WI38 (cell line): Measurements from ENCODE around the gene ACIN1.
"Not testable (repeated sequence)": the region's sequence is repeated elsewhere in the genome, so short reads cannot be mapped to it uniquely, and the experiment has no call there.

Source experiments
- H3K4me3 ChIP-seq: 2 replicates; pipeline ENCODE4 v1.5.1; 2011; ENCODE audit warnings: low read depth, mild to moderate bottlenecking, control low read depth, low read length
- CTCF ChIP-seq: IDR thresholded peaks from 2 replicates; pipeline ENCODE4 v1.5.1; 2012; ENCODE audit warnings: low read depth, mild to moderate bottlenecking, control low read depth, low read length

ACIN1 gene

GRCh38 chr14:23021889-23022442 lies 73.0 kb downstream of the ACIN1 start:
- no peak for TF ChIP-seq CTCF
- no peak overlapping the region for H3K4me3 ChIP-seq

- H3K4me3 ChIP-seq = no peak overlapping the region
- TF ChIP-seq CTCF = no peak
These were observed 73.5 kb downstream of the ACIN1 start for GRCh38 chr14:23021434-23021833.

GRCh38 chr14:23020143-23021128 lies 74.5 kb downstream of the ACIN1 start:
- no peak for TF ChIP-seq CTCF

GRCh38 chr14:23018107-23018506 lies 76.8 kb downstream of the ACIN1 start:
- H3K4me3 ChIP-seq = no peak overlapping the region
- TF ChIP-seq CTCF = no peak

More at GRCh38 chr14:23020143-23021128, 74.5 kb downstream of the ACIN1 start:
- H3K4me3 ChIP-seq = no peak overlapping the region

- H3K4me3 ChIP-seq = no peak overlapping the region
- TF ChIP-seq CTCF = no peak
These were observed 77.8 kb downstream of the ACIN1 start for GRCh38 chr14:23017091-23017490.

GRCh38 chr14:23015618-23016017 lies 79.3 kb downstream of the ACIN1 start:
- TF ChIP-seq CTCF = no peak

GRCh38 chr14:23013749-23014054 lies 81.2 kb downstream of the ACIN1 start:
- not testable (repeated sequence) for H3K4me3 ChIP-seq

More at GRCh38 chr14:23015618-23016017, 79.3 kb downstream of the ACIN1 start:
- H3K4me3 ChIP-seq = no peak overlapping the region
